Dermis microvascular lymphatic vessel endothelial cell (primary cell): ENCODE data around the gene HACD2. TPM values are rescaled to one million over a fixed set of nuclear protein-coding genes. Genes with fewer than 3 reads are reported as not detected.

ENCODE experiments used
- DNase-seq, 2 donors: peaks; one replicate each; pipeline versions ENCODE4 v3.0.0 to v3.0.0-alpha.2; 2010; ENCODE audit warnings: low read depth in 2 of 2
- total RNA-seq: library from RNA; depleted of rRNA; stranded (reverse); fragments of >200 nt; gene quantifications from 2 replicates; pipeline ENCODE4 v1.2.1, GENCODE V29; 2014

HACD2 gene
- total RNA-seq: 16.6 and 21.3 TPM in 2 replicates

- DNase-seq: peak; percentile 94 to 98
These were observed at the start of gene HACD2 for GRCh38 chr3:123584988-123585937. Gene HACD2, minus strand, starts transcription at chr3:123585053. Its CDS starts 26 bp downstream, at chr3:123585027.

DNA sequence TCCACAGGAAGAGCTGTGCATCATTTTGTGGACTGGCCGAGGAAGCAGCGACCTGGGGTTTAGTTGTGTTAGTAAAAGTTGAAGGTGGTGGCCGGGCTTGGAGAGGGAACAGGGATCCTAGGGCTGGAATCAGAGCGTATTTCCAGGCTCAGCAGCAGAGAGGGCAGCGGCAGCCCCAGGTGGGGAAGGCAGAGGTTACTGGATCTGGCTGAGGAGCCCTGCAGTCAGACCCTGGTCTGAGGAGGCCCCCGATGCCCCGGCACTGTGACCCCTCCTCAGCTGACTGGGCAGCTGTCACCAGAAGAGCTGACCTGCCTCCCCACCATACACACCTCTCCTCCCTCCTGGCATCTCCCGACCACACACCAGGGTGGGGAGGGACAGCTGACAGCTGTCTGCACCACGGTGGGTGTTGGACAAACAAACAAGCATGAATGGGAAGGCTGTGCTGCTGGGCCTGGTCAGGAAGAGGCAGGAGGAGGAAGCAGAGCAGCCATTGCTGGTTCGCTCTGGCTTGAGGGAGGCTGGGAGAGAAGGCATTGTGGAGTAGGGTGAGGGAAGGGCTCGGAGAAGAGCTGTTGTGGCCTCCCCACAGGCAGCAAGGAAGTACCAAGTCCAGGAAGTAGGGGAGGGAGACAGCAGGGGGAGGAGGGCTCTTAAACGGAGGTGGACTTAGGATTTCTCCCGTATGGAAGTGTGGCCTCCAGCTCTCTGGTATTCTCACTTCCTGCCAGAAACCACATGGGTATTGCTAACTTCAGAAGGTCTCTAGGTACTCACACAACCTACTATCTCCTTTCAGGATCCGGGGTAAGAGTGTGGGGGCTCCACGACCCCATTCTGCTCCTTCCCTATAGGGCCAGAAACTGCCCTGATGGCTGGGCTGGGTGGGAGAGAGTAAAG is 49.5 kb upstream of the HACD2 start:
- DNase-seq: no peak

DNA sequence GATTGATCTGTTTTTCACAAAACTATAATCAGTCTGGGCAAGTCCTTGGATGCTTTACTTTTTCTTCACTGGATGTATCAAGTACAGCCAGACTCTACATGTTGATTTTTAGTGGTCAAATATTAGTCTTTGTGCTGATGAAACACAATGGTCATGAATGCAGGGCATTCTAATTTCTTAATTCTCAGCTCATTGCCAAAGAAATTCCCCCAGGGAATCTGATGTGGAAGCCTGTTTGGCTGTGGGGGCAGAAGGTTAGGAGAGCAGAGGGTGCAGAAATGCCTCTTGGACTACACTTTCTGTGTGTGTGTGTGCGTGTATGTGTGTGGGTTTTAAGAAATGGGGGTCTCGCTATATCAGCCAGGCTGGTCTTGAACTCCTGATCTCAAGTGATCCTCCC is 48.7 kb upstream of the HACD2 start:
- DNase-seq: no peak

GRCh38 chr3:123632161-123632655 is 47.4 kb upstream of the HACD2 start:
- peak; percentile 21 to 65 for DNase-seq

- no peak for DNase-seq
These were observed 44.8 kb upstream of the HACD2 start for GRCh38 chr3:123629747-123630047.

DNA sequence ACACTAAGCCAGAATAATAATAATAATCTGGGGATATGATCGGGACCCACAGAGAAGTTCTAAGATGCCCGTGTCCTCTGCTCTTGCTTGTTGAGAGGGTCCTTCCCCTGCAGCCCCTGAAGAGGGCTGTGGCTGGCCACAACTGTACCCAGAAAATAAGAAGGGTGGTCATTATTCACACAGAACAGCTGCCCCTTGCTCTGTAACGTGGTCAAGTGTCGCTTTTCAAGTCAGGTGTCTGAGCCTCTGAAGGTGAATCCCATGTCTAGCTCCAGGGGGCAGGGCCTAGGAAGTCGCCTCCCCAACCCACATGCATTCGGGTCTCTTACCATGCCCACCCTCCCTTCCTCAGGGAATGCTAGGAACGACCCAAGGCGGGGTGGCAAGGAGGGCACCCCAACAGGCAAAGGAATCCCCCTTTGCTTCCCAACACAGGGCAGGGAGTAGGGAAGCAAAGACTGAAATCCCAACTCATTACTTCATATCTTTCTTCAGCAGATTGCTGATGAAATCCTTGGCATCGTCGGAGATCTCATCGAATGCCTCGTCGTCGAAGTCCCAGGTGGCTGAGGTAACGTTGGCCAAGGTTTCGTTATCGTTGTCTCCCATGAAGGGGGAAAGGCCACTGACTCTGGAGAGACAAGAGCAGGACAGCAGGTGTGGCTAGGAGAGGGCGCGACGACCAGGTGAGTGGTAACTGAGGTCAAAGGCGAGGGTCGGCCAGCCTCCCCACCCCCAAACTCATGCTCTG is 44.3 kb upstream of the HACD2 start:
- DNase-seq: no peak

- DNase-seq: no peak
These were observed 43.1 kb upstream of the HACD2 start for GRCh38 chr3:123627673-123628670.

- DNase-seq: no peak
These were observed 42.0 kb upstream of the HACD2 start for GRCh38 chr3:123626881-123627280.

- DNase-seq: no peak
These were observed 39.4 kb upstream of the HACD2 start for GRCh38 chr3:123624302-123624701.

DNA sequence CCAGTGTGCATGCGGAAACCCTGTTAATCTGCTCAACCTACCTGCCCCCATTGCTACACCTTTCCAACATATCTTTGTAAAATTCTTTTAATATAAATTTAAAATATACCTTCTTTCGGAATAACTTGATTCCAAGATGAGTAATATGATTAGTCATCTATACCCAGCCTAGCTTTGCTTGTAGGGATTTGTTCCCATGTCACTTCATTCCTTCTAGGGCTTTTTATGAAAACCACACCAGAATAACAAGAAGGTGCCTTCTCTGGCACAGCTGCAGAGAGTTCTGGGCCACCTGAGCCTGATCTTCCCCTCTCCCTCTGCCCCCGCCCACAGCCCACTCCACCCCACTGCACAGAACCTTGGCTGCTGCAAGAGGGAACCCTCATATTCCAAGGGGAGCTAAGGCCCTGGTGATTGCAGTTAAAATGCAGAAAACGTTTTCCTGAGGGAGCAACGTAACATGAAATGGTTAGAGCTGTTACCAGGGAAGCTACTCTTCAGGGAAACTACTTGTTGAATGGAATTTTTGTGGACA is 38.6 kb upstream of the HACD2 start:
- DNase-seq: no peak

DNA sequence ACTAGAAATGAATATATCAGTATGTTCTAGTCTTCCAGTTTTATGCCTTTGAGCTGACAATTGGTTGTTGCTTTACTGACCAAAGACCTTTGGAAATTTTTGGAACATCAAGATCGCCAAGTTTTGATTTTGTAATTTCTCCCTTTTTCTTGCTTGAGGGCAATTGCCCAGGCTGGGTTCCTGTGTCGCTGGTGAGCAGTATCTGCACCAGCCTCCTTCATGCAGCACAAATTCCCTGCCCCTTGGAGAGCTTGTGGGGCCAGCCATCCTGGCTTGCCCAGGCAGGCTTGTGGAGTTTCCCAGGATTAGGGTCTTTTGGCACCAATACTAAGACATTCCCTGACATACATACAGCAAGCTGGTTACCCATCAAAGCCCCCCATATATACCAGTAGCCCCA is 37.9 kb upstream of the HACD2 start:
- DNase-seq: no peak

GRCh38 chr3:123621850-123622189 is 37.0 kb upstream of the HACD2 start:
- no peak for DNase-seq

- DNase-seq: no peak
These were observed 36.5 kb upstream of the HACD2 start for GRCh38 chr3:123621186-123621849.

DNA sequence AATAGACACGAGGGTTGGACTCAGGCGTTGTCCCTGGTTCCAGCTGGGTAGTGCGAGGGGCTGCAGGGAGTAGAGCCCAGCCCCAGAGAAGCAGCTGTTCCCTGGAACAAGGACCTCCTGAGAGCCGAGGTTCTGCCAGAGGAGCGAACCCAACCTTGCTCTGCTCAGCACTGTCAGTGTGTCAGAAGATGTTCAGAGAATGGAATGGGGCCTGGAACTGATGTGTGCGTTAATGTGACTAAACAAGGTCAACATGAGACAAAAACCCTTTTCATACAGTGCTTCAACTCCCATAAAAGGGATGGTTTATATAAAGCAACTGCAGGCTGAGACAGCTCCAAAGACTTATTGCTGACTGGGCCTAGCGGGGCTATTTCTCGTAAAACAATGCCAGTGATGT is 35.5 kb upstream of the HACD2 start:
- no peak for DNase-seq

GRCh38 chr3:123618768-123619484 is 34.1 kb upstream of the HACD2 start:
- DNase-seq: peak in 1 of 2 donors; percentile 47

DNA sequence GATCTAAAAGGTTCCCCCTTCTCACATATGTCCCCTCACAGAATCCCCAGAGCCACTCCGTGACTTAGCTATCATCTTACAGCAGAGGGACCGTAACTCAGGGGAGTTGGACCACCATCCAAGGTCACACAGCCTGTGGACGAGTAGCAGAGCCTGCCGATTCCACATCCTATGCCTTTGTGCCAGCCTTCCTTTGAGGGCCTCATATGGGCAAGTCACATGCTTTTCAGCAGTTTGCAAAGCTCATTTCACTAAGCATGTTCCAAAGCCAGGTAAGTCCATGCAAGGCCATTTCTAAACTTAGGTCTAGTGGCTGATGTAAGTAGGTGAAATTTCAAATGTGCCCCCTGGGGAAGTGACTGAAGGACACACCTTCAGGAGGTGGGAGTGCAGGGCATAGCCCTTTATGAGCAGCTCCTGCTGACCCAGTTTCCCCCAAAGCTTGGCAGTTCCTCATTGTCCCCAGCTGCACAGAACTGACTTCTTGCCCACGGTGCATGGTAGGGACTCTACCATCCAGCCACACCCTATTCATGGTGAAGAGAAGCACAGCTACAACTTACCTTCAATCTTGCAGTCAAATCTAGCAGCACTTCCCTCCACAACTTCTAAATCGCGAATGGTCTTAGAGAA is 33.3 kb upstream of the HACD2 start:
- DNase-seq: no peak

DNA sequence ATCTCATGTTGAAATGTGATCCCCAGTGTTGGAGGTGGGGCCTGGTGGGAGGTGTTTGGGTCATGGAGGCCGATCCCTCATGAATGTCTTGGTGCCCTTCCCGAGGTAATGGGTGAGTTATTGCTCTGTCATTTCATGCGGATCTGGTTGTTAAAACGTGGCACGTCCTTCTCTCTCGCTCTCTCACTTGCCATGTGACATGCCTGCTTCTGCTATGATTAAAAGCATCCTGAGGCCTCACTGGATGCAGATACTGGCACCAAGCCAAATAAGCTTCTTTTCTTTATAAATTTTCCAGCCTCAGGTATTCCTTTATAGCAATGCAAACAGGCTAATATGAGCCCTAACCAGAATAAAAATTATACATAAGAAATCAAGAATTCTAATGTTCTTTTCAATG is 31.7 kb upstream of the HACD2 start:
- no peak for DNase-seq

- no peak for DNase-seq
These were observed 28.7 kb upstream of the HACD2 start for GRCh38 chr3:123613543-123613942.
